HEK293 (cell line): Measurements from ENCODE around the gene ARIH2.
A peak's percentile ranks its signal among the peaks of the same experiment; 100 is the strongest.

ENCODE experiments used
- AEBP2 ChIP-seq: fragments of 450-650 bp; formaldehyde crosslinking; IDR thresholded peaks from 2 replicates; pipeline ENCODE4 v1.5.1; 2016; ENCODE audit warnings: missing biosample characterization, missing genetic modification characterization, borderline replicate concordance
- FEZF1 ChIP-seq: fragments of 450-650 bp; formaldehyde crosslinking; IDR thresholded peaks from 2 replicates; pipeline ENCODE4 v1.5.1; 2016; ENCODE audit warnings: missing biosample characterization, missing genetic modification characterization
- GLIS1 ChIP-seq: fragments of 450-650 bp; formaldehyde crosslinking; IDR thresholded peaks from 2 replicates; pipeline ENCODE4 v1.5.1; 2016; ENCODE audit warnings: missing biosample characterization, missing genetic modification characterization
- PBX3 ChIP-seq: sonication (generic); formaldehyde crosslinking; IDR thresholded peaks from 2 replicates; pipeline ENCODE4 v1.8.1; 2022; ENCODE audit warnings: mild to moderate bottlenecking, moderate library complexity, missing genetic modification reagents
- TCF7L2 ChIP-seq: IDR thresholded peaks from 2 replicates; pipeline ENCODE4 v1.6.1; 2011; ENCODE audit warnings: low read depth, mild to moderate bottlenecking, inconsistent platforms, low read length, moderate library complexity, borderline replicate concordance
- TRIM28 ChIP-seq: IDR thresholded peaks from 2 replicates; pipeline ENCODE4 v1.6.1; 2011; ENCODE audit warnings: low read length, control low read depth, borderline replicate concordance
- ZBTB10 ChIP-seq: fragments of 450-650 bp; formaldehyde crosslinking; IDR thresholded peaks from 2 replicates; pipeline ENCODE4 v1.5.1; 2016; ENCODE audit warnings: missing biosample characterization, missing genetic modification characterization
- ZFP37 ChIP-seq: fragments of 450-650 bp; formaldehyde crosslinking; IDR thresholded peaks from 2 replicates; pipeline ENCODE4 v1.5.1; 2016; ENCODE audit warnings: missing biosample characterization, missing genetic modification characterization
- ZNF155 ChIP-seq: fragments of 450-650 bp; formaldehyde crosslinking; IDR thresholded peaks from 2 replicates; pipeline ENCODE4 v1.5.1; 2016; ENCODE audit warnings: missing biosample characterization, missing genetic modification characterization
- ZNF223 ChIP-seq: fragments of 450-650 bp; formaldehyde crosslinking; IDR thresholded peaks from 2 replicates; pipeline ENCODE4 v1.5.1; 2016; ENCODE audit warnings: missing biosample characterization, missing genetic modification characterization
- ZNF23 ChIP-seq: fragments of 450-650 bp; formaldehyde crosslinking; IDR thresholded peaks from 2 replicates; pipeline ENCODE4 v1.5.1; 2016; ENCODE audit warnings: missing biosample characterization, missing genetic modification characterization, borderline replicate concordance
- ZNF248 ChIP-seq: fragments of 450-650 bp; formaldehyde crosslinking; IDR thresholded peaks from 2 replicates; pipeline ENCODE4 v1.5.1; 2017; ENCODE audit warnings: missing biosample characterization, missing genetic modification characterization
- ZNF274 ChIP-seq, 2 experiments: fragments of 200-500 bp in 1 of 2; fragments of 450-650 bp in 1 of 2; sonication (Bioruptor generic) in 1 of 2; formaldehyde crosslinking in 1 of 2; IDR thresholded peaks; 2 replicates each; pipeline versions ENCODE4 v1.5.1 to v1.6.1; 2014 to 2016; ENCODE audit warnings: borderline replicate concordance in 1 of 2, inconsistent platforms in 1 of 2, low read length in 1 of 2, missing biosample characterization in 1 of 2, missing genetic modification characterization in 1 of 2
- ZNF48 ChIP-seq: fragments of 450-650 bp; formaldehyde crosslinking; IDR thresholded peaks from 2 replicates; pipeline ENCODE4 v1.5.1; 2016; ENCODE audit warnings: missing biosample characterization, missing genetic modification characterization
- ZNF529 ChIP-seq: fragments of 450-650 bp; formaldehyde crosslinking; IDR thresholded peaks from 2 replicates; pipeline ENCODE4 v1.5.1; 2017; ENCODE audit warnings: missing genetic modification characterization, missing biosample characterization; ENCODE audit not compliant: insufficient replicate concordance
- ZNF658 ChIP-seq: fragments of 450-650 bp; formaldehyde crosslinking; IDR thresholded peaks from 2 replicates; pipeline ENCODE4; 2016; ENCODE audit warnings: missing biosample characterization, missing genetic modification characterization
- TF ChIP-seq, protein P1 (sequence below): fragments of 450-650 bp; formaldehyde crosslinking; IDR thresholded peaks from 2 replicates; pipeline ENCODE4 v1.5.1; 2016; ENCODE audit warnings: missing biosample characterization, missing genetic modification characterization, borderline replicate concordance
- TF ChIP-seq, protein P2 (sequence below): fragments of 450-650 bp; formaldehyde crosslinking; IDR thresholded peaks from 2 replicates; pipeline ENCODE4; 2016; ENCODE audit warnings: missing biosample characterization, missing genetic modification characterization
- TF ChIP-seq, protein P3 (sequence below): fragments of 450-650 bp; formaldehyde crosslinking; IDR thresholded peaks from 2 replicates; pipeline ENCODE4 v1.5.1; 2016; ENCODE audit warnings: missing biosample characterization, missing genetic modification characterization
- TF ChIP-seq, protein P4 (sequence below): fragments of 450-650 bp; formaldehyde crosslinking; IDR thresholded peaks from 2 replicates; pipeline ENCODE4 v1.5.1; 2016; ENCODE audit warnings: missing biosample characterization, missing genetic modification characterization

Gene ARIH2

DNA sequence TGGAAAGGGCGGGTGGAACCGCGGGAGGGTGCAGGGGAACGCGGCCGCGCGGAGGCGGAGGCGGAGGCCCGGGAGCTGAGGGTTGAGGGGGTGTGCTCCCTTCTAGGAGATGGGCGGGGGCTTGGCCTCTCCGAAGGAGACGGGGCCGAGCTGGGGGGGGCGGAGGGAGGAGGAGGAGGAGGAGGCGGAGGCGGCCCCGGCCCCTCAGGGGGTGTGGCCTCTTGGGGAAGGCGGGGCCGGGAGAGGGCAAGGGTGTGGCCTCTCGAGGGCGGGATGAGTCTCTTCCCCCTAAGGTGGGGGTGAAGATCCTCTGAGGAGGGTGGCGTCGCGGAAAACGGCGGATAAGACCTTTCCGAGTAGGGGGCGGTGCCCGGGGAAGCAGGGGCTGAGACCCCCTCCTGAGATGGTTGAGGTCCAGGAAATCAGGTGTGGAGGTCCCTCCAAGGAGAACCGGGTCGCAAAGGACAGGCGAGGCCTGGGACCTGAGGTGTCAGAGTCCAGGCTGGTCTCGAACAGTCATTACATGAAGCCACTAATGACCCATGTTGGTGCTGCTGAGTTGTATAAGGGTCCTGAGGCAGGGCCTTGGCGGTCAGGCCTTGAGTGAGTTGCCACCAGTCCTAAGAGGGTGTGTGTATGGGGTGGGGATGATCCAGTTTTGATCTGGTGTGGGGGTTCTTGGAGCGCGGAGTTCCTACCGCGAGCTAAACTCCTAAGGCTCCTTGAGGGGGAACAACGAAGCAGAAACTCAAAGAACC lies 89.3 kb downstream of the ARIH2 start (continued):
- TF ChIP-seq ZNF223 (tag by site-specific recombination) (no peak), ZNF248 (no peak), ZNF155 (no peak), TCF7L2 (no peak), ZBTB10 (0 out of 2 replicates have a peak, but pooled peaks have one; percentile 13), ZNF48 (tag by site-specific recombination) (no peak), ZFP37 (peak; percentile 5; the same call in 1 of the 2 replicates), TRIM28 (no peak), ZNF658 (tag by site-specific recombination) (no peak), ZNF529 (no peak), AEBP2 (tag by site-specific recombination) (no peak), GLIS1 (tag by site-specific recombination) (no peak), PBX3 (no peak), ZNF23 (tag by site-specific recombination) (no peak), ZNF274 (IDR thresholded peaks at IDR 0.05; ENCODE audit: low read length) (no peak), ZNF274 (tag by site-specific recombination; IDR thresholded peaks at IDR 0.05; ENCODE audit: borderline replicate concordance) (no peak), FEZF1 (tag by site-specific recombination) (no peak)
- TF ChIP-seq, protein P1, sequence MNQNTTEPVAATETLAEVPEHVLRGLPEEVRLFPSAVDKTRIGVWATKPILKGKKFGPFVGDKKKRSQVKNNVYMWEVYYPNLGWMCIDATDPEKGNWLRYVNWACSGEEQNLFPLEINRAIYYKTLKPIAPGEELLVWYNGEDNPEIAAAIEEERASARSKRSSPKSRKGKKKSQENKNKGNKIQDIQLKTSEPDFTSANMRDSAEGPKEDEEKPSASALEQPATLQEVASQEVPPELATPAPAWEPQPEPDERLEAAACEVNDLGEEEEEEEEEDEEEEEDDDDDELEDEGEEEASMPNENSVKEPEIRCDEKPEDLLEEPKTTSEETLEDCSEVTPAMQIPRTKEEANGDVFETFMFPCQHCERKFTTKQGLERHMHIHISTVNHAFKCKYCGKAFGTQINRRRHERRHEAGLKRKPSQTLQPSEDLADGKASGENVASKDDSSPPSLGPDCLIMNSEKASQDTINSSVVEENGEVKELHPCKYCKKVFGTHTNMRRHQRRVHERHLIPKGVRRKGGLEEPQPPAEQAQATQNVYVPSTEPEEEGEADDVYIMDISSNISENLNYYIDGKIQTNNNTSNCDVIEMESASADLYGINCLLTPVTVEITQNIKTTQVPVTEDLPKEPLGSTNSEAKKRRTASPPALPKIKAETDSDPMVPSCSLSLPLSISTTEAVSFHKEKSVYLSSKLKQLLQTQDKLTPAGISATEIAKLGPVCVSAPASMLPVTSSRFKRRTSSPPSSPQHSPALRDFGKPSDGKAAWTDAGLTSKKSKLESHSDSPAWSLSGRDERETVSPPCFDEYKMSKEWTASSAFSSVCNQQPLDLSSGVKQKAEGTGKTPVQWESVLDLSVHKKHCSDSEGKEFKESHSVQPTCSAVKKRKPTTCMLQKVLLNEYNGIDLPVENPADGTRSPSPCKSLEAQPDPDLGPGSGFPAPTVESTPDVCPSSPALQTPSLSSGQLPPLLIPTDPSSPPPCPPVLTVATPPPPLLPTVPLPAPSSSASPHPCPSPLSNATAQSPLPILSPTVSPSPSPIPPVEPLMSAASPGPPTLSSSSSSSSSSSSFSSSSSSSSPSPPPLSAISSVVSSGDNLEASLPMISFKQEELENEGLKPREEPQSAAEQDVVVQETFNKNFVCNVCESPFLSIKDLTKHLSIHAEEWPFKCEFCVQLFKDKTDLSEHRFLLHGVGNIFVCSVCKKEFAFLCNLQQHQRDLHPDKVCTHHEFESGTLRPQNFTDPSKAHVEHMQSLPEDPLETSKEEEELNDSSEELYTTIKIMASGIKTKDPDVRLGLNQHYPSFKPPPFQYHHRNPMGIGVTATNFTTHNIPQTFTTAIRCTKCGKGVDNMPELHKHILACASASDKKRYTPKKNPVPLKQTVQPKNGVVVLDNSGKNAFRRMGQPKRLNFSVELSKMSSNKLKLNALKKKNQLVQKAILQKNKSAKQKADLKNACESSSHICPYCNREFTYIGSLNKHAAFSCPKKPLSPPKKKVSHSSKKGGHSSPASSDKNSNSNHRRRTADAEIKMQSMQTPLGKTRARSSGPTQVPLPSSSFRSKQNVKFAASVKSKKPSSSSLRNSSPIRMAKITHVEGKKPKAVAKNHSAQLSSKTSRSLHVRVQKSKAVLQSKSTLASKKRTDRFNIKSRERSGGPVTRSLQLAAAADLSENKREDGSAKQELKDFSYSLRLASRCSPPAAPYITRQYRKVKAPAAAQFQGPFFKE (tag by site-specific recombination) = no peak
- TF ChIP-seq, protein P2, sequence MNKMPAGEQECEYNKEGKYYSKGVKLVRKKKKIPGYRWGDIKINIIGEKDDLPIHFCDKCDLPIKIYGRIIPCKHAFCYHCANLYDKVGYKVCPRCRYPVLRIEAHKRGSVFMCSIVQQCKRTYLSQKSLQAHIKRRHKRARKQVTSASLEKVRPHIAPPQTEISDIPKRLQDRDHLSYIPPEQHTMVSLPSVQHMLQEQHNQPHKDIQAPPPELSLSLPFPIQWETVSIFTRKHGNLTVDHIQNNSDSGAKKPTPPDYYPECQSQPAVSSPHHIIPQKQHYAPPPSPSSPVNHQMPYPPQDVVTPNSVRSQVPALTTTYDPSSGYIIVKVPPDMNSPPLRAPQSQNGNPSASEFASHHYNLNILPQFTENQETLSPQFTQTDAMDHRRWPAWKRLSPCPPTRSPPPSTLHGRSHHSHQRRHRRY = no peak
- TF ChIP-seq, protein P3, sequence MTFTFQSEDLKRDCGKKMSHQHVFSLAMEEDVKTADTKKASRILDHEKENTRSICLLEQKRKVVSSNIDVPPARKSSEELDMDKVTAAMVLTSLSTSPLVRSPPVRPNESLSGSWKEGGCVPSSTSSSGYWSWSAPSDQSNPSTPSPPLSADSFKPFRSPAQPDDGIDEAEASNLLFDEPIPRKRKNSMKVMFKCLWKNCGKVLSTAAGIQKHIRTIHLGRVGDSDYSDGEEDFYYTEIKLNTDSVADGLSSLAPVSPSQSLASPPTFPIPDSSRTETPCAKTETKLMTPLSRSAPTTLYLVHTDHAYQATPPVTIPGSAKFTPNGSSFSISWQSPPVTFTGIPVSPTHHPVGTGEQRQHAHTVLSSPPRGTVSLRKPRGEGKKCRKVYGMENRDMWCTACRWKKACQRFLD (tag by site-specific recombination) = no peak
- TF ChIP-seq, protein P4, sequence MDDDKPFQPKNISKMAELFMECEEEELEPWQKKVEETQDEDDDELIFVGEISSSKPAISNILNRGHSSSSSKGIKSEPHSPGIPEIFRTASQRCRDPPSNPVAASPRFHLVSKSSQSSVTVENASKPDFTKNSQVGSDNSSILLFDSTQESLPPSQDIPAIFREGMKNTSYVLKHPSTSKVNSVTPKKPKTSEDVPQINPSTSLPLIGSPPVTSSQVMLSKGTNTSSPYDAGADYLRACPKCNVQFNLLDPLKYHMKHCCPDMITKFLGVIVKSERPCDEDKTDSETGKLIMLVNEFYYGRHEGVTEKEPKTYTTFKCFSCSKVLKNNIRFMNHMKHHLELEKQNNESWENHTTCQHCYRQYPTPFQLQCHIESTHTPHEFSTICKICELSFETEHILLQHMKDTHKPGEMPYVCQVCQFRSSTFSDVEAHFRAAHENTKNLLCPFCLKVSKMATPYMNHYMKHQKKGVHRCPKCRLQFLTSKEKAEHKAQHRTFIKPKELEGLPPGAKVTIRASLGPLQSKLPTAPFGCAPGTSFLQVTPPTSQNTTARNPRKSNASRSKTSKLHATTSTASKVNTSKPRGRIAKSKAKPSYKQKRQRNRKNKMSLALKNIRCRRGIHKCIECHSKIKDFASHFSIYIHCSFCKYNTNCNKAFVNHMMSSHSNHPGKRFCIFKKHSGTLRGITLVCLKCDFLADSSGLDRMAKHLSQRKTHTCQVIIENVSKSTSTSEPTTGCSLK (tag by site-specific recombination) = no peak
